WTC11 (cell line): ENCODE measurements around the gene CPNE6.

Experiments
- ATF2 ChIP-seq: sonication (generic); formaldehyde crosslinking; IDR thresholded peaks from 2 replicates; pipeline ENCODE4 v1.8.1; 2022; ENCODE audit warnings: low read depth, missing genetic modification reagents, borderline replicate concordance
- ATF6 ChIP-seq: sonication (generic); formaldehyde crosslinking; IDR thresholded peaks from 2 replicates; pipeline ENCODE4 v1.8.1; 2023; ENCODE audit warnings: mild to moderate bottlenecking, missing genetic modification reagents
- CTCF ChIP-seq: fragments of 200-600 bp; IDR thresholded peaks from 2 replicates; pipeline ENCODE4 v1.8.0; 2022; ENCODE audit warnings: antibody characterized with exemption
- FOXJ3 ChIP-seq: sonication (generic); formaldehyde crosslinking; IDR thresholded peaks from 2 replicates; pipeline ENCODE4 v1.9.0; 2021; ENCODE audit warnings: missing genetic modification reagents, mild to moderate bottlenecking, borderline replicate concordance
- FOXK1 ChIP-seq: sonication (generic); formaldehyde crosslinking; IDR thresholded peaks from 2 replicates; pipeline ENCODE4 v1.8.0; 2022; ENCODE audit warnings: mild to moderate bottlenecking, moderate library complexity, missing genetic modification reagents
- FOXP4 ChIP-seq: sonication (generic); formaldehyde crosslinking; IDR thresholded peaks from 2 replicates; pipeline ENCODE4 v1.8.0; 2022; ENCODE audit warnings: mild to moderate bottlenecking, missing genetic modification reagents
- IRF1 ChIP-seq: sonication (generic); formaldehyde crosslinking; IDR thresholded peaks from 2 replicates; pipeline ENCODE4 v1.8.0; 2023; ENCODE audit warnings: missing genetic modification reagents
- KAT7 ChIP-seq: sonication (generic); formaldehyde crosslinking; IDR thresholded peaks from 2 replicates; pipeline ENCODE4 v1.8.1; 2023; ENCODE audit warnings: missing genetic modification reagents, mild to moderate bottlenecking, borderline replicate concordance
- RORB ChIP-seq: fragments of 250-450 bp; sonication (Bioruptor Pico); IDR thresholded peaks from 2 replicates; pipeline ENCODE4 v1.9.0; 2021; ENCODE audit warnings: mild to moderate bottlenecking
- SP1 ChIP-seq: sonication (generic); formaldehyde crosslinking; conservative IDR thresholded peaks from 2 replicates; pipeline ENCODE4 v1.8.1; 2022; ENCODE audit warnings: missing genetic modification reagents
- TCF7 ChIP-seq: sonication (generic); formaldehyde crosslinking; IDR thresholded peaks from 2 replicates; pipeline ENCODE4 v1.8.0; 2022; ENCODE audit warnings: mild to moderate bottlenecking, low read depth, missing genetic modification reagents, moderate library complexity
- ZBTB21 ChIP-seq: sonication (generic); formaldehyde crosslinking; IDR thresholded peaks from 2 replicates; pipeline ENCODE4 v1.8.1; 2023; ENCODE audit warnings: mild to moderate bottlenecking, missing genetic modification reagents, borderline replicate concordance
- ZNF416 ChIP-seq: fragments of 250-450 bp; sonication (Bioruptor Pico); IDR thresholded peaks from 2 replicates; pipeline ENCODE4 v1.9.0; 2021; ENCODE audit warnings: mild to moderate bottlenecking, inconsistent platforms
- ZNF425 ChIP-seq: fragments of 250-450 bp; sonication (Bioruptor Pico); conservative IDR thresholded peaks from 2 replicates; pipeline ENCODE4 v1.9.0; 2021; ENCODE audit warnings: mild to moderate bottlenecking

GRCh38 chr14:24095271-24096068 is 24.1 kb downstream of the CPNE6 start:
- no peak for TF ChIP-seq FOXP4
- no peak for TF ChIP-seq CTCF
- no peak for TF ChIP-seq IRF1 (CRISPR knock-in tag)
- TF ChIP-seq ATF2 (CRISPR knock-in tag) = no peak
- no peak for TF ChIP-seq ATF6
- TF ChIP-seq ZBTB21 (CRISPR knock-in tag) = 0 out of 2 replicates have a peak, but pooled peaks have one; percentile 46
- no peak for TF ChIP-seq FOXJ3 (CRISPR knock-in tag)
- no peak for TF ChIP-seq ZNF416
- TF ChIP-seq FOXK1 (CRISPR knock-in tag) = peak; percentile 43; the same call in 1 of the 2 replicates
- no peak for TF ChIP-seq KAT7 (CRISPR knock-in tag)
- no peak for TF ChIP-seq RORB
- TF ChIP-seq TCF7 (CRISPR knock-in tag) = no peak
- no peak for TF ChIP-seq ZNF425 (CRISPR knock-in tag)
- peak; percentile 54; the same call in 1 of the 2 replicates for TF ChIP-seq SP1 (CRISPR knock-in tag)
